22Rv1 (cell line): Measurements from ENCODE around the gene GNAL.

Source experiments
- ZFX ChIP-seq: fragments of 450-650 bp; IDR thresholded peaks from 2 replicates; pipeline ENCODE4 v1.6.1; 2017; ENCODE audit warnings: antibody characterized with exemption, borderline replicate concordance
- TF ChIP-seq, protein P1 (sequence below): fragments of 450-650 bp; IDR thresholded peaks from 2 replicates; pipeline ENCODE4 v1.5.1; 2017; ENCODE audit warnings: mild to moderate bottlenecking

- TF ChIP-seq, protein P1, sequence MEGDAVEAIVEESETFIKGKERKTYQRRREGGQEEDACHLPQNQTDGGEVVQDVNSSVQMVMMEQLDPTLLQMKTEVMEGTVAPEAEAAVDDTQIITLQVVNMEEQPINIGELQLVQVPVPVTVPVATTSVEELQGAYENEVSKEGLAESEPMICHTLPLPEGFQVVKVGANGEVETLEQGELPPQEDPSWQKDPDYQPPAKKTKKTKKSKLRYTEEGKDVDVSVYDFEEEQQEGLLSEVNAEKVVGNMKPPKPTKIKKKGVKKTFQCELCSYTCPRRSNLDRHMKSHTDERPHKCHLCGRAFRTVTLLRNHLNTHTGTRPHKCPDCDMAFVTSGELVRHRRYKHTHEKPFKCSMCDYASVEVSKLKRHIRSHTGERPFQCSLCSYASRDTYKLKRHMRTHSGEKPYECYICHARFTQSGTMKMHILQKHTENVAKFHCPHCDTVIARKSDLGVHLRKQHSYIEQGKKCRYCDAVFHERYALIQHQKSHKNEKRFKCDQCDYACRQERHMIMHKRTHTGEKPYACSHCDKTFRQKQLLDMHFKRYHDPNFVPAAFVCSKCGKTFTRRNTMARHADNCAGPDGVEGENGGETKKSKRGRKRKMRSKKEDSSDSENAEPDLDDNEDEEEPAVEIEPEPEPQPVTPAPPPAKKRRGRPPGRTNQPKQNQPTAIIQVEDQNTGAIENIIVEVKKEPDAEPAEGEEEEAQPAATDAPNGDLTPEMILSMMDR: no peak
- no peak for TF ChIP-seq ZFX
These were observed 24.8 kb upstream of the GNAL start for GRCh38 chr18:11664286-11664685.
